ENCODE results near the gene TMCC2.

TMCC2 gene

DNA sequence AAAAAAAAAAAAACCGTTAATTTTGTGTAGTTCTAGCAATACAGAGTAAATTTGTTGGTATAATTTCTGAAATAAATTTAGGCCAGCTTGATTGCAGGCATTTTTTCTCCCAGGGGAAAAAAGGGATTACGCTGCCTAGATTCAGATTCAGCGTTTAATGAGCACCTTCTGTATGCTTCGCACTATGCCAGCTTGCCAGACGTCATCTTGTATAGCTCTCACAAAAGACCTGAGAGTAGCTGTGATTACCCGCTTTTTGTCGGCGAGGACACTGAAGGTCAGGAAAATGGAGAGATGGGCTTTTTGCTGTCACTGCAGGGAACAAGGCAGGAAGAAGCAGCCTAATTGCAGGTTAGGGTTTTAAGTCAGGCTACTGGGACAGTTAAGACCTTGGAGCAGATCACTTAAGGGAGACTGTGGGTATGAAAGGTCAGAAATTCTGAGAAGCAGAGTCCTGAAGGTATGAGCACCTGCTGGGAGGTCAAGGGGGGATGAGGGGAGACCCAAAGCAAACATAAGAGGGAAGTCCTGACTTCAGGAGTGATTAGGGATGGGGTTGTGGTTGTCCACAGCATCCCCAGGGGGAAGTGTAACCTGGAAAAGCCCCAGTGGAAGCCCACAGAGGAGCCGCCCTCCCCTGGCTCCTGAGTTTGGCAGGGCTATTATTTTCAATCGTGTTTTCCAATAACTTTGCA is 39.0 kb downstream of the TMCC2 start:
- Mint-ChIP-seq H3K9me3 (no peaks in the 10 kb centered on the region), H3K27ac (no peak overlapping the region), H3K36me3 (ENCODE audit: low read depth) (no peaks in the 10 kb centered on the region), H3K4me3 (no peak overlapping the region), H3K4me1 (ENCODE audit: low read depth) (peaks cover 22% of the 10 kb centered on the region), H3K27me3 (ENCODE audit: low read depth) (peaks cover 4% of the 10 kb centered on the region)
- DNase-seq (ENCODE audit: low spot score): no peak

DNA sequence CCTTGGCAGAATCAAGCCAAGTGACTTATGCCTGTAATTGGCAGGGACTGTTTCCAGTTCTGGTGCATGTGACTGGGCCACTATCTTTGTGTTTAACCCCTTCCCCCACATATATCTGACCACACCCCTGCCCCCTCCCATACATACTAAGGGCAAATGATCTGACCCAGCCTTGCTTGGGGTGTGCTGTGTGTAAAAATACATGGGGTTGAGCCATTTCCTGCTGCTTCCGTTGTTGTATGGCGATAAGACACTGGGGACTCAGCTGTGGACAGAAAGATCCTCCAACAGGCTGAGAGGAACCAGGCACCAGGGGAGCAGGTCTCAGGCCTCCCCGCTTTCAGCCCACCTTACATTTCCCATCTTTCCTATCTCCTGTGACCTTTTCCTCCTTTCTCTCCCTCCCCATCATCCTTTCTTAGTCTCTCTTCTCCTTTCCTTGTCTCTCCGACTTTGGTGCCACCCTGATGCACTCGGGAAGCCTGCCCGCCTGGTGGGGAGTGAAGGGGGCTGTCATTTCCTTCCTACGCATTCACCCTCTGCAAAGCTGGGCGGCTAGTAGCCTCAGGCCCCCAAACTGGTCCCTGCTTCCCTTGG is 39.7 kb downstream of the TMCC2 start:
- Mint-ChIP-seq H3K27ac (no peak overlapping the region), H3K27me3 (ENCODE audit: low read depth) (peaks cover 2% of the 10 kb centered on the region), H3K9me3 (no peaks in the 10 kb centered on the region), H3K36me3 (ENCODE audit: low read depth) (no peaks in the 10 kb centered on the region), H3K4me1 (ENCODE audit: low read depth) (peaks cover 17% of the 10 kb centered on the region), H3K4me3 (no peak overlapping the region)
- DNase-seq (ENCODE audit: low spot score): no peak

DNA sequence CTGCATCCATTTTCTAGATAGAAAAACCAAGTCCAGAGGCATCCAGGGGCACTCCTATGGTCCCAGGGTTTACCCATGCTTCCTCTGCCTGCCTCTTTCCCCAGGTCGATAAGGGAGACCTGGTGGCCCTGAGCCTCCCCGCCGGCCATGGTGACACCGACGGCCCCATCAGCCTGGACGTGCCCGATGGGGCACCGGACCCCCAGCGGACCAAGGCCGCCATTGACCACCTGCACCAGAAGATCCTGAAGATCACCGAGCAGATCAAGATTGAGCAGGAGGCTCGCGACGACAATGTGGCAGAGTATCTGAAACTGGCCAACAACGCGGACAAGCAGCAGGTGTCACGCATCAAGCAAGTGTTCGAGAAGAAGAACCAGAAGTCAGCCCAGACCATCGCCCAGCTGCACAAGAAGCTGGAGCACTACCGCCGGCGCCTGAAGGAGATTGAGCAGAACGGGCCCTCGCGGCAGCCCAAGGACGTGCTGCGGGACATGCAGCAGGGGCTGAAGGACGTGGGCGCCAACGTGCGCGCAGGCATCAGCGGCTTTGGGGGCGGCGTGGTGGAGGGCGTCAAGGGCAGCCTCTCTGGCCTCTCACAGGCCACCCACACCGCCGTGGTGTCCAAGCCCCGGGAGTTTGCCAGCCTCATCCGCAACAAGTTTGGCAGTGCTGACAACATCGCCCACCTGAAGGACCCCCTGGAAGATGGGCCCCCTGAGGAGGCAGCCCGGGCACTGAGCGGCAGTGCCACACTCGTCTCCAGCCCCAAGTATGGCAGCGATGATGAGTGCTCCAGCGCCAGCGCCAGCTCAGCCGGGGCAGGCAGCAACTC is 41.3 kb downstream of the TMCC2 start:
- Mint-ChIP-seq H3K9me3 (no peaks in the 10 kb centered on the region), H3K36me3 (ENCODE audit: low read depth) (no peaks in the 10 kb centered on the region), H3K27me3 (ENCODE audit: low read depth) (no peaks in the 10 kb centered on the region), H3K4me3 (no peak overlapping the region), H3K27ac (no peak overlapping the region), H3K4me1 (ENCODE audit: low read depth) (peaks cover 10% of the 10 kb centered on the region)
- DNase-seq (ENCODE audit: low spot score): no peak

DNA sequence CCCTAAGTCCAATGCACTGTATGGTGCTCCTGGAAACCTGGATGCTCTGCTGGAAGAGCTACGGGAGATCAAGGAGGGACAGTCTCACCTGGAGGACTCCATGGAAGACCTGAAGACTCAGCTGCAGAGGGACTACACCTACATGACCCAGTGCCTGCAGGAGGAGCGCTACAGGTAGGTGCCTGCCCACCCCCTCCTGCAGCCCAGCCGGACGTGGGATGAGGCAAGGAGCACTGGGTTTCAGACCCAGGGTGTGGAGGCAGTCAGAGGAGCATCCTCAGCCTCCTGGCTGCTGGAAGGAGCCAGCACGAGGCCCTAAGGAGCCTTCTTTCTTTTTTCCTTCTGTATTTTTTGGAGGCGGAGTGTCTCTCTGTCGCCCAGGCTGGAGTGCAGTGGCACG is 42.0 kb downstream of the TMCC2 start:
- Mint-ChIP-seq H3K36me3 (ENCODE audit: low read depth) (no peaks in the 10 kb centered on the region), H3K4me1 (ENCODE audit: low read depth) (peaks cover 13% of the 10 kb centered on the region), H3K4me3 (no peak overlapping the region), H3K27ac (no peak overlapping the region), H3K27me3 (ENCODE audit: low read depth) (no peaks in the 10 kb centered on the region), H3K9me3 (no peaks in the 10 kb centered on the region)
- DNase-seq (ENCODE audit: low spot score): no peak

DNA sequence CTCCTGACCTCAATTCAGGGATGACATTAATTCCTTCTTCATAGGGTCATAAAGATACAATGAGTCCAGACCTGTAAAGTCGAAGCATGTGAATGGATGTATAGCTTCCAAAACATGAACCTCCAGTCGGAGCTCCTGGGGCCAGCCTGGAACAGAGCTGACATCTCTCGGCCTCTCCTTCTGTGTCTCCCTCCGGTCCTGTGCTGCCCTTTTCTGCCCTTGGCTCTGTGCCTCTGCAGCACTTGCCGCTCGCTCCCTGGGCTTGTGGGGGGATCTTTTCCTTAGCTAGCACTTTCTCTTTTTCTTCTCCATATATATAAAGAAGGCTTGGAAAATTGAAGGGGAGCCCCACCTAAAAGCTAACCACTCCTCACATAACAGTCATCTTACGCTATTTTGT is 42.5 kb downstream of the TMCC2 start:
- H3K27ac Mint-ChIP-seq: no peak overlapping the region

DNA sequence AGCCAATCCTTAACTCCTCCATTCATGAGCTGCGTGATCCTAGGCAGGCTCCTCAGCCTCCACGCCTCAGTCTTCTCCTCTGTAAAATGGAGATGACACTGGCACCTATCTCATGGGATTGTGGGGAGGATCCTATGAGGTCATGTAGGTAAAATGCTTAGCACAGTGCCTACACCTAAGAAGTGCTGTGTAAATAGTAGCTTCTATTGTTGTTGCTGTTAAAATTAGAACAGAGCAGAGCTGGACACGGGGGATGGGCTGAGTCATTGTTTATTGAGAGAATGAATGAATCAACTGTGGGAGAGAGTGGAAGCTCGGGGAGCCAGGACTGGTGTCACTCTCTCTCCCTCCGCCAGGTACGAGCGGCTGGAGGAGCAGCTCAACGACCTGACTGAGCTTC is 43.0 kb downstream of the TMCC2 start:
- Mint-ChIP-seq H3K9me3 (no peaks in the 10 kb centered on the region), H3K36me3 (ENCODE audit: low read depth) (no peaks in the 10 kb centered on the region), H3K4me1 (ENCODE audit: low read depth) (peaks cover 13% of the 10 kb centered on the region), H3K4me3 (no peak overlapping the region), H3K27me3 (ENCODE audit: low read depth) (no peaks in the 10 kb centered on the region), H3K27ac (no peak overlapping the region)
- DNase-seq (ENCODE audit: low spot score): no peak

More for the DNA sequence above, 42.5 kb downstream of the TMCC2 start:
- no peaks in the 10 kb centered on the region for H3K9me3 Mint-ChIP-seq
- no peaks in the 10 kb centered on the region for H3K36me3 Mint-ChIP-seq (ENCODE audit: low read depth)
- H3K4me1 Mint-ChIP-seq (ENCODE audit: low read depth): peaks cover 13% of the 10 kb centered on the region
- no peaks in the 10 kb centered on the region for H3K27me3 Mint-ChIP-seq (ENCODE audit: low read depth)
- no peak overlapping the region for H3K4me3 Mint-ChIP-seq
- no peak for DNase-seq (ENCODE audit: low spot score)

DNA sequence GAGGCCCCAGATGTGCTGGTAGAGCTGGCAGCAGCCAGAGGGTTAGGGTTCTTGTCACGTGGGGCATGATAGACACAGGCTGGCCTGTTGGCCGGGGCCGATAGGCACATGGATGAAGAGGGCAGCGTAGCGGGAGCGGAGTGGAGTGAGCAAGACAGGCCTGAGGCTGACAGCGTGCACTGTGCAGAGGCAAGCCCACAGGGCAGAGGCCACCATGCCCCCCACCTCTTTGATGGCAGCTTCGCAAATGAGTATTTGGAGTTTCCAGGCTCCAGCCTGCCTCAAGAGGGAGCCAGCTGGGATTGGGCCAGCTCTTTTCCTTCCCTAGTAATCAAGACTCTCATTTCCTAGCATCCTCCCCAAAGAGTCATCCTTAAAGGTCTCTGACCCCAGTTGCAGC is 43.5 kb downstream of the TMCC2 start:
- Mint-ChIP-seq H3K27ac (no peak overlapping the region), H3K36me3 (ENCODE audit: low read depth) (no peaks in the 10 kb centered on the region), H3K27me3 (ENCODE audit: low read depth) (no peaks in the 10 kb centered on the region), H3K4me3 (no peak overlapping the region), H3K4me1 (ENCODE audit: low read depth) (peaks cover 13% of the 10 kb centered on the region), H3K9me3 (no peaks in the 10 kb centered on the region)
- DNase-seq (ENCODE audit: low spot score): no peak

DNA sequence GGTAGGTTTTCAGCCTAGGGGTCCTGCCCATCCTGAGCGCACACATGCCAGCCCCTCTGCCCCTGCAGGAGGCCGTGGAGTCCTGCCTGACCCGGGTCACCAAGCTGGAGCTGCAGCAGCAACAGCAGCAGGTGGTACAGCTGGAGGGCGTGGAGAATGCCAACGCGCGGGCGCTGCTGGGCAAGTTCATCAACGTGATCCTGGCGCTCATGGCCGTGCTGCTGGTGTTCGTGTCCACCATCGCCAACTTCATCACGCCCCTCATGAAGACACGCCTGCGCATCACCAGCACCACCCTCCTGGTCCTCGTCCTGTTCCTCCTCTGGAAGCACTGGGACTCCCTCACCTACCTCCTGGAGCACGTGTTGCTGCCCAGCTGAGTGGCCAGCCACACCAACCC is 44.0 kb downstream of the TMCC2 start:
- Mint-ChIP-seq H3K9me3 (no peaks in the 10 kb centered on the region), H3K27me3 (ENCODE audit: low read depth) (no peaks in the 10 kb centered on the region), H3K4me1 (ENCODE audit: low read depth) (peaks cover 13% of the 10 kb centered on the region), H3K36me3 (ENCODE audit: low read depth) (no peaks in the 10 kb centered on the region), H3K4me3 (no peak overlapping the region), H3K27ac (no peak overlapping the region)
- DNase-seq (ENCODE audit: low spot score): no peak

DNA sequence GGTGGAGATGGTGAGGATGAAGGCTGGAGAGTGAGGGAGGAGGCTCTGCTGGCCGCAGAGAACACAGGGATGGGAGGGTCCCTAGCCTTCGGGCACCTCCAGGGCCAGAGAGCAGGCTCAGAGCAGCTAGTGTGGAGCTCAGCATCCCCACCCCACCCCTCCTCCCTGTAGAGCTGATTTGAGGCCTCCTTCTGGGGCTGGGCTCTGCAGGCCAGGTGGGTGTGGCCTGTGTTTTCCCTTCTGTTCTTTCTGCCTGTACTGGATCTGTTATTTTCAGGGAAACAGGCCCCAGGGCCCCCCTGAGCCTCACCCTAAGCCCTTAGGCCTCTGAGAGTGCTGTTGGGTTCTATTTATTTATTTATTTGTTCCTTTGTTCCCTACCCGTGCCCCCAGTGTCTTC is 44.8 kb downstream of the TMCC2 start:
- Mint-ChIP-seq H3K4me3 (no peak overlapping the region), H3K36me3 (ENCODE audit: low read depth) (no peaks in the 10 kb centered on the region), H3K4me1 (ENCODE audit: low read depth) (peaks cover 10% of the 10 kb centered on the region), H3K27me3 (ENCODE audit: low read depth) (no peaks in the 10 kb centered on the region), H3K9me3 (no peaks in the 10 kb centered on the region), H3K27ac (no peak overlapping the region)
- DNase-seq (ENCODE audit: low spot score): no peak

DNA sequence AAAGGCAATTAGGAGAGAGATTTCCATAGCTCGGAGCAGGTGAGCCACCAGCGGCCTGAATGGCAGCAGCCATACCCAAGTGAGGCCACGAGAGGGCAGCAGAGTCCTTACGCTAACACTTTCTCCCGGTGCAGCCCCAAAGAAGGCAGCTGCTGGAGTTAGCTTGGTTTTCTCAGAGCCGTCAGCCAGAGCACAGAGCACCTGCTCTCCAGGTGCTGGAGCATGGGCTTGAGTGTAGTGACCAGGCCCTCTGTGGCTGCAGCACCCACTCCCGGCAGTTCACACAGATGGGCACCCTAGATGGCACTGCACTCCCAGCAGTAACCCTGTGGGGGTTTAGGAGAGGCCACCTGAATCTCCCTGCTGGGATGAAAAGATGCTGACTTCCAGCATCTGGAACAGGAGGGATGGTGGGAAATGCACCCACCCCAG is 45.8 kb downstream of the TMCC2 start:
- peaks cover 15% of the 10 kb centered on the region for H3K4me1 Mint-ChIP-seq (ENCODE audit: low read depth)
- DNase-seq (ENCODE audit: low spot score): peak; percentile 65
- no peaks in the 10 kb centered on the region for H3K9me3 Mint-ChIP-seq
- peaks cover 3% of the 10 kb centered on the region for H3K27me3 Mint-ChIP-seq (ENCODE audit: low read depth)
- H3K4me3 Mint-ChIP-seq: no peak overlapping the region
- H3K27ac Mint-ChIP-seq: no peak overlapping the region
- H3K36me3 Mint-ChIP-seq (ENCODE audit: low read depth): no peaks in the 10 kb centered on the region

DNA sequence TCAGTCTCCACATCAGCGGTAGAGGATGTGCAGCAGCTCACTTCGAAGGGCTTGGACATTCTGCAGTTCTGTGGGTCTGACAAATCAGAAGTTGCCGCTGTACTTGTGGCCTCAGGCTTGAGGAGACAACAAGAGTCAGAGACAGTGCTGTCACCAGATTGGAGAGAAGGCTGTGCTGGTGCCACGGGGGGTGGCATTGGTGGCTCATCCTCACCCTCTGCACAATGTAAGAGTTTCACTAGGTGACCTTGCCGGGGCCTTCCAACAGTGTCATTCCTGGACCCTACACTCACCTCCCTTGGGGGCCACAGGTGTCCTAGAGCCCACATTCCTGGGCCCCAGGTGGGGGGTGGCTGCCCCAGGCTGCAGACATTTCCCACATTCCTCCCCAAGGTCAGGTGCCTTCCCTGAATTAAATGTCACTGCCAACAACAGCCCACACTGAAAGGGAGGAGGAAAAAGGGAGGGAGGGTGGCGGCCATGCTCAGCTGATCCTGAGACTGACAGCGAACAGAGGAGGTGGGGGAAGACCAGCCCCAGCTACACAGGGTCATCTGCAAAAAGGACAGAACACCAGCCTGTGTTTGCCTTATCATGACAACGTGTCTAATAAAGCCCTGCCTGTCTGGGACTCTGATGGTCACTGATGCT is 46.4 kb downstream of the TMCC2 start:
- Mint-ChIP-seq H3K27me3 (ENCODE audit: low read depth) (peaks cover 4% of the 10 kb centered on the region), H3K36me3 (ENCODE audit: low read depth) (no peaks in the 10 kb centered on the region), H3K27ac (no peak overlapping the region), H3K9me3 (no peaks in the 10 kb centered on the region), H3K4me1 (ENCODE audit: low read depth) (peaks cover 21% of the 10 kb centered on the region), H3K4me3 (no peak overlapping the region)
- DNase-seq (ENCODE audit: low spot score): no peak

DNA sequence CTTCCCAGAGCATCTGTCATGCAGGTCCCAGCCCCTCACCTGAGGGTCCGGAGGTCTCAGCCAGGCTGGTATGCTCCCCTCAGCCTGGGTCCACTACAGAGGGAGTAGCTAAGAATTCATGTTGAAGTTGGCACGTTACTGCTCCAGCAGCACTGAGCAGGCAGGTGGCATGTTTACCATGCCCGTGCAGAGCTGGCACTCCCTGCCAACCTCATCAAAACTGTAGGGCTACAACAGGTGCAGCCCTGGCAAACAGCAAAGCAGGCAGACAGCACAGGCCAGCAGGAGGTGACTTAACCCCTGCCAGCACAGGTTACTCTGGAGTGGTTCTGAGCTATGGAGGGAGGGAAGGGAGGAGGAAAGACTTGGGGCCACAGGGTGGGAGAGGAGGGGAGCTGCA is 47.4 kb downstream of the TMCC2 start:
- no peak overlapping the region for H3K27ac Mint-ChIP-seq

DNA sequence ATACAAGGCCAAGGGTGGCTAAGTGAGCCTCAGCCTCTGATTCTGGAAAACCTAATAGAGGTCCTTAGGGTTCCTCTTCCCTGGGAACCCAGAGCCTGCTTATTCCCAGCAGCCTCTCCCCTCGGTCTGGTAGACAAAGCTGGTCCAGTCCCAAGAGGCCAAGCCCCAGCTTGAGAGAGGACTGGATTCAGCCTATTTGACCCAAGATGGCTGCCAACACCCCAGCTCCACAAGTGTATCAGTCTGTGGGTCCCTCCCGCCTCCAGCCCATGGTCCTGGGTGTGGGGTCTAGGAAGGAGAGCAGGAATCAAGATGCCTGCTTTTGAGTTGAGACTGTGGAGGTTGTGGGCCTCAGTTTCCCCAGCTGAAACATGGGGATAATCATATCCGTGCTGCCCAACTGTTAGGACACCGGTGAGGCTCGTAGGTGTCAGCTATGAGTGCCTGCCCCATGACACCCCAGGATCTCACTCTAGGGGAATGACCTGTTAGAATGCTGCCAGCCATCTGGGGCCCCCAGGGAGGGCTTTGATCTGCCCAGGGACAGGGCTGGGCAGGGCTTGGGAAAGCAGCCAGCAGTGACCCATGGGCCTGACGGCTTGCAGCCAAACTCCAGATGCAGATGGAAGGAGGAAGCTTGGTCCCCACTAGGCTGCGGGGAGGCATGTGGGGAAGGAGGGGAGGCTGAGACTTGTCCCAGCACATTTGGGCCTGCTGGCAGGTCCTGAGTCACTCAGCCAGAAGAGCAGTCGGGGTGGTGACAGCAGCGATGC is 48.4 kb downstream of the TMCC2 start:
- no peak overlapping the region for H3K4me3 Mint-ChIP-seq
- H3K27me3 Mint-ChIP-seq (ENCODE audit: low read depth): peaks cover 9% of the 10 kb centered on the region
- peaks cover 7% of the 10 kb centered on the region for H3K36me3 Mint-ChIP-seq (ENCODE audit: low read depth)
- H3K9me3 Mint-ChIP-seq: no peaks in the 10 kb centered on the region
- no peak overlapping the region for H3K27ac Mint-ChIP-seq
- no peak for DNase-seq (ENCODE audit: low spot score)
- H3K4me1 Mint-ChIP-seq (ENCODE audit: low read depth): peaks cover 38% of the 10 kb centered on the region

More for the DNA sequence above, 47.4 kb downstream of the TMCC2 start:
- H3K4me3 Mint-ChIP-seq: no peak overlapping the region
- peaks cover 30% of the 10 kb centered on the region for H3K4me1 Mint-ChIP-seq (ENCODE audit: low read depth)
- DNase-seq (ENCODE audit: low spot score): no peak
- peaks cover 6% of the 10 kb centered on the region for H3K27me3 Mint-ChIP-seq (ENCODE audit: low read depth)
- H3K36me3 Mint-ChIP-seq (ENCODE audit: low read depth): peaks cover 1% of the 10 kb centered on the region
- no peaks in the 10 kb centered on the region for H3K9me3 Mint-ChIP-seq
